Colonic mucosa (tissue), 4 donors: Measurements from ENCODE around the gene TPD52L1. TPM values are rescaled to one million over a fixed set of nuclear protein-coding genes. Genes with fewer than 3 reads are reported as not detected.

Experiments
- DNase-seq: peaks from one replicate; pipeline ENCODE4 v3.0.0-alpha.2; 2020
- H3K27ac ChIP-seq: fragments of 200-600 bp; one replicate; pipeline ENCODE4 v1.8.0; 2021
- H3K27me3 ChIP-seq: fragments of 200-600 bp; one replicate; pipeline ENCODE4 v1.8.0; 2021
- H3K36me3 ChIP-seq: fragments of 200-600 bp; one replicate; pipeline ENCODE4 v1.8.0; 2021
- H3K4me1 ChIP-seq: fragments of 200-600 bp; one replicate; pipeline ENCODE4 v1.8.0; 2021; ENCODE audit warnings: mild to moderate bottlenecking
- H3K4me3 ChIP-seq: fragments of 200-600 bp; one replicate; pipeline ENCODE4 v1.8.0; 2021
- H3K9ac ChIP-seq, 2 donors: one replicate each; pipeline ENCODE4 v1.7.0; 2013; ENCODE audit warnings: control low read depth in 2 of 2, low read depth in 2 of 2, low read length in 2 of 2
- H3K9me3 ChIP-seq: fragments of 200-600 bp; one replicate; pipeline ENCODE4 v1.8.0; 2021
- CTCF ChIP-seq: fragments of 200-600 bp; IDR thresholded peaks from one replicate; pipeline ENCODE4 v1.8.0; 2022; ENCODE audit warnings: antibody characterized with exemption, mild to moderate bottlenecking
- intact Hi-C: fragments of 100-400 bp; cut with DNase I; formaldehyde crosslinking; loops from one replicate; pipeline ENCODE4 v1.14.1; 2022
- total RNA-seq, 2 donors: library from RNA; stranded (reverse); fragmentation: NEBNext Ultra II Directional in 1 of 2; extraction: Animal tissue kit (Norgen Biotek cat#: 25700) in 1 of 2; gene quantifications; one replicate each; pipeline ENCODE4 v1.2.1, GENCODE V29; 2021
- donor health status: healthy.
- donor health status: DM: no; HTN: no; CAD: no.
- donor health status: DM: no; HTN: no; CAD: no.

Gene TPD52L1
- total RNA-seq, 2 donors from 2014 or later = 15.5 to 16.9 TPM

- DNase-seq = no peak
- no peak for TF ChIP-seq CTCF
- H3K4me3 ChIP-seq = no peak overlapping the region
- intact Hi-C loops = no loop called here
- H3K36me3 ChIP-seq = no peaks in the 10 kb centered on the region
- no peak overlapping the region for H3K27ac ChIP-seq
- no peaks in the 10 kb centered on the region for H3K27me3 ChIP-seq
- no peak overlapping the region for H3K9ac ChIP-seq
- H3K9me3 ChIP-seq = no peaks in the 10 kb centered on the region
- no peaks in the 10 kb centered on the region for H3K4me1 ChIP-seq
These were observed 114.4 kb downstream of the TPD52L1 start for GRCh38 chr6:125267806-125268523.

- no peak for DNase-seq
- Histone ChIP-seq H3K4me1 (no peaks in the 10 kb centered on the region), H3K9me3 (no peaks in the 10 kb centered on the region), H3K27ac (no peak overlapping the region), H3K9ac (no peak overlapping the region), H3K4me3 (no peak overlapping the region), H3K36me3 (no peaks in the 10 kb centered on the region), H3K27me3 (no peaks in the 10 kb centered on the region)
- no peak for TF ChIP-seq CTCF
- intact Hi-C loops = no loop called here
These were observed 115.2 kb downstream of the TPD52L1 start for GRCh38 chr6:125268765-125269164.

- no peaks in the 10 kb centered on the region for H3K27me3 ChIP-seq
- no peak overlapping the region for H3K4me3 ChIP-seq
- DNase-seq = no peak
These were observed 115.9 kb downstream of the TPD52L1 start for GRCh38 chr6:125269328-125269985.

GRCh38 chr6:125270380-125270779 is 116.8 kb downstream of the TPD52L1 start:
- no peak for TF ChIP-seq CTCF

More at GRCh38 chr6:125269328-125269985, 115.9 kb downstream of the TPD52L1 start:
- no peak overlapping the region for H3K9ac ChIP-seq
- intact Hi-C loops = no loop called here
- H3K4me1 ChIP-seq = no peaks in the 10 kb centered on the region
- TF ChIP-seq CTCF = no peak
- no peak overlapping the region for H3K27ac ChIP-seq
- H3K9me3 ChIP-seq = no peaks in the 10 kb centered on the region
- H3K36me3 ChIP-seq = no peaks in the 10 kb centered on the region

GRCh38 chr6:125271486-125272159 is 118.0 kb downstream of the TPD52L1 start:
- no peak for TF ChIP-seq CTCF
- Histone ChIP-seq H3K9ac (no peak overlapping the region), H3K36me3 (no peaks in the 10 kb centered on the region), H3K27ac (no peak overlapping the region), H3K9me3 (no peaks in the 10 kb centered on the region), H3K4me1 (no peaks in the 10 kb centered on the region), H3K27me3 (no peaks in the 10 kb centered on the region), H3K4me3 (no peak overlapping the region)
- DNase-seq = no peak
- intact Hi-C loops = no loop called here

More at GRCh38 chr6:125270380-125270779, 116.8 kb downstream of the TPD52L1 start:
- Histone ChIP-seq H3K27ac (no peak overlapping the region), H3K9me3 (no peaks in the 10 kb centered on the region), H3K36me3 (no peaks in the 10 kb centered on the region), H3K9ac (no peak overlapping the region), H3K4me1 (no peaks in the 10 kb centered on the region), H3K27me3 (no peaks in the 10 kb centered on the region), H3K4me3 (no peak overlapping the region)
- intact Hi-C loops = no loop called here
- no peak for DNase-seq
